CD4-positive, CD25-positive, alpha-beta regulatory T cell (primary cell): ENCODE results near the gene SOCS7. TPM values are rescaled to one million over a fixed set of nuclear protein-coding genes. Genes with fewer than 3 reads are reported as not detected.

Experiments
- ATAC-seq, 2 donors: fragments of 150-1000 bp; cut with Tn5 transposase; one replicate each; pipeline ENCODE4 v1.10.0; 2021; ENCODE audit warnings: low read depth in 2 of 2, moderate number of reproducible peaks in 2 of 2, moderate library complexity in 1 of 2
- DNase-seq, 3 donors: peaks; one replicate each; pipeline versions ENCODE4 v3.0.0 to v3.0.0-alpha.2; 2012 to 2022; ENCODE audit warnings: mixed read lengths in 1 of 3
- H3K27ac ChIP-seq: one replicate; pipeline ENCODE4 v1.7.0; 2013; ENCODE audit warnings: mild to moderate bottlenecking, low read length; ENCODE audit not compliant: insufficient read depth, poor library complexity, severe bottlenecking
- H3K27me3 ChIP-seq: one replicate; pipeline ENCODE4 v1.7.0; 2013; ENCODE audit warnings: low read length; ENCODE audit not compliant: control insufficient read depth, insufficient read depth
- H3K36me3 ChIP-seq: one replicate; pipeline ENCODE4 v1.7.0; 2013; ENCODE audit warnings: mild to moderate bottlenecking, low read length, moderate library complexity; ENCODE audit not compliant: control insufficient read depth, insufficient read depth
- H3K4me1 ChIP-seq: 2 replicates; pipeline ENCODE4 v1.7.0; 2013; ENCODE audit warnings: mild to moderate bottlenecking, low read length; ENCODE audit not compliant: insufficient read depth, control insufficient read depth, poor library complexity, severe bottlenecking
- H3K4me3 ChIP-seq: one replicate; pipeline ENCODE4 v1.7.0; 2013; ENCODE audit warnings: low read depth, mild to moderate bottlenecking, low read length, moderate library complexity
- H3K9me3 ChIP-seq, 2 experiments: 1 replicate in 1 of 2; 2 replicates in 1 of 2; pipeline ENCODE4 v1.7.0; 2013; ENCODE audit warnings: low read length in 2 of 2, mild to moderate bottlenecking in 1 of 2, moderate library complexity in 1 of 2; ENCODE audit not compliant: control insufficient read depth in 2 of 2
- H3K27ac Mint-ChIP-seq, 3 donors: one replicate each; pipeline ENCODE4 v1.8.0; 2020 to 2022; ENCODE audit warnings: mild to moderate bottlenecking in 3 of 3, mixed read lengths in 3 of 3, moderate library complexity in 2 of 3
- H3K27me3 Mint-ChIP-seq: one replicate; pipeline ENCODE4 v1.8.0; 2022; ENCODE audit warnings: mild to moderate bottlenecking, mixed read lengths
- H3K36me3 Mint-ChIP-seq: one replicate; pipeline ENCODE4 v1.8.0; 2020; ENCODE audit warnings: mixed read lengths
- H3K4me1 Mint-ChIP-seq, 4 donors: one replicate each; pipeline ENCODE4 v1.8.0; 2020 to 2022; ENCODE audit warnings: mixed read lengths in 4 of 4, mild to moderate bottlenecking in 1 of 4
- H3K4me3 Mint-ChIP-seq, 4 donors: one replicate each; pipeline ENCODE4 v1.8.0; 2020 to 2022; ENCODE audit warnings: mild to moderate bottlenecking in 4 of 4, mixed read lengths in 4 of 4, moderate library complexity in 3 of 4
- H3K9me3 Mint-ChIP-seq, 7 donors: one replicate each; pipeline ENCODE4 v1.8.0; 2020 to 2022; ENCODE audit warnings: mixed read lengths in 7 of 7, mild to moderate bottlenecking in 3 of 7, moderate library complexity in 2 of 7
- polyA plus RNA-seq, 4 donors: library from polyadenylated mRNA; unstranded; fragments of 300-500 nt; fragmentation: Illumina TruSeq; gene quantifications; one replicate each; pipeline ENCODE4 v1.2.3, GENCODE V29; 2021
- total RNA-seq: library from RNA; stranded (reverse); gene quantifications from one replicate; pipeline ENCODE4 v1.2.3, GENCODE V29; 2022

Gene SOCS7
- total and polyA plus RNA-seq, 5 donors from 2014 or later: 0.32 to 14.4 (median 0.41) TPM

GRCh38 chr17:38358586-38359513, 7.2 kb downstream of the SOCS7 start:
- Mint-ChIP-seq H3K27ac (peak overlapping the region in 1 of 3 donors; percentile 27), H3K4me3 (peak overlapping the region in 1 of 4 donors; percentile 24), H3K27me3 (no peaks in the 10 kb centered on the region), H3K36me3 (peaks cover 10% of the 10 kb centered on the region), H3K9me3 (no peaks in the 10 kb centered on the region), H3K4me1 (peaks cover 17 to 39% (median 32%) of the 10 kb centered on the region in 4 donors)
- no peak overlapping the region for H3K4me3 ChIP-seq
- peaks cover 10% of the 10 kb centered on the region for H3K36me3 ChIP-seq
- H3K27me3 ChIP-seq: no peaks in the 10 kb centered on the region
- ATAC-seq (no peak), DNase-seq (no peak)
- peaks cover 9% of the 10 kb centered on the region for H3K4me1 ChIP-seq
- H3K9me3 ChIP-seq: no peaks in the 10 kb centered on the region
- no peak overlapping the region for H3K27ac ChIP-seq

GRCh38 chr17:38361694-38362465, 10.2 kb downstream of the SOCS7 start:
- DNase-seq: no peak
- no peaks in the 10 kb centered on the region for H3K9me3 Mint-ChIP-seq
- peak overlapping the region in 2 of 3 donors; percentile 14 to 17 for H3K27ac Mint-ChIP-seq
- H3K36me3 ChIP-seq: peaks cover 19% of the 10 kb centered on the region
- ATAC-seq: no peak
- no peaks in the 10 kb centered on the region for H3K9me3 ChIP-seq
- peaks cover 15% of the 10 kb centered on the region for H3K36me3 Mint-ChIP-seq
- H3K27me3 ChIP-seq: no peaks in the 10 kb centered on the region
- no peak overlapping the region for H3K4me3 ChIP-seq
- H3K27me3 Mint-ChIP-seq: no peaks in the 10 kb centered on the region
- no peaks in the 10 kb centered on the region for H3K4me1 ChIP-seq
- no peak overlapping the region for H3K27ac ChIP-seq
- no peak overlapping the region for H3K4me3 Mint-ChIP-seq
- H3K4me1 Mint-ChIP-seq: peaks cover 9 to 17% (median 13%) of the 10 kb centered on the region in 4 donors

GRCh38 chr17:38363016-38363415, 11.4 kb downstream of the SOCS7 start:
- DNase-seq: no peak
- no peak overlapping the region for H3K27ac Mint-ChIP-seq

GRCh38 chr17:38364741-38365140, 13.1 kb downstream of the SOCS7 start:
- H3K27ac Mint-ChIP-seq: no peak overlapping the region

More at GRCh38 chr17:38363016-38363415, 11.4 kb downstream of the SOCS7 start:
- Histone ChIP-seq H3K4me3 (no peak overlapping the region), H3K4me1 (no peaks in the 10 kb centered on the region), H3K36me3 (peaks cover 25% of the 10 kb centered on the region), H3K9me3 (no peaks in the 10 kb centered on the region), H3K27me3 (no peaks in the 10 kb centered on the region), H3K27ac (no peak overlapping the region)
- peaks cover 2 to 7% (median 5%) of the 10 kb centered on the region in 4 donors for H3K4me1 Mint-ChIP-seq
- peaks cover 20% of the 10 kb centered on the region for H3K36me3 Mint-ChIP-seq
- H3K9me3 Mint-ChIP-seq: no peaks in the 10 kb centered on the region
- ATAC-seq: no peak
- H3K4me3 Mint-ChIP-seq: no peak overlapping the region
- no peaks in the 10 kb centered on the region for H3K27me3 Mint-ChIP-seq

GRCh38 chr17:38369124-38369886, 17.7 kb downstream of the SOCS7 start:
- DNase-seq (no peak), ATAC-seq (no peak)
- no peak overlapping the region for H3K4me3 ChIP-seq
- H3K9me3 Mint-ChIP-seq: no peaks in the 10 kb centered on the region
- H3K4me1 ChIP-seq: no peaks in the 10 kb centered on the region
- H3K27ac ChIP-seq: no peak overlapping the region
- no peak overlapping the region for H3K4me3 Mint-ChIP-seq
- H3K4me1 Mint-ChIP-seq: peaks cover 0 to 4% (median 2%) of the 10 kb centered on the region in 4 donors
- no peaks in the 10 kb centered on the region for H3K9me3 ChIP-seq
- H3K27ac Mint-ChIP-seq: peak overlapping the region in 2 of 3 donors; percentile 27 to 38
- no peaks in the 10 kb centered on the region for H3K27me3 Mint-ChIP-seq
- peaks cover 26% of the 10 kb centered on the region for H3K36me3 ChIP-seq
- H3K27me3 ChIP-seq: no peaks in the 10 kb centered on the region
- H3K36me3 Mint-ChIP-seq: peaks cover 39% of the 10 kb centered on the region

More at GRCh38 chr17:38364741-38365140, 13.1 kb downstream of the SOCS7 start:
- ATAC-seq (no peak), DNase-seq (no peak)
- no peaks in the 10 kb centered on the region for H3K27me3 Mint-ChIP-seq
- no peaks in the 10 kb centered on the region for H3K9me3 Mint-ChIP-seq
- Histone ChIP-seq H3K9me3 (no peaks in the 10 kb centered on the region), H3K4me1 (no peaks in the 10 kb centered on the region), H3K27me3 (no peaks in the 10 kb centered on the region), H3K27ac (no peak overlapping the region), H3K36me3 (peaks cover 34% of the 10 kb centered on the region), H3K4me3 (no peak overlapping the region)
- no peak overlapping the region for H3K4me3 Mint-ChIP-seq
- peaks cover 30% of the 10 kb centered on the region for H3K36me3 Mint-ChIP-seq
- peaks cover 0 to 4% (median 0%) of the 10 kb centered on the region in 4 donors for H3K4me1 Mint-ChIP-seq

GRCh38 chr17:38379448-38379847, 27.8 kb downstream of the SOCS7 start:
- Mint-ChIP-seq H3K4me3 (no peak overlapping the region), H3K27ac (no peak overlapping the region), H3K36me3 (peaks cover 18% of the 10 kb centered on the region), H3K9me3 (no peaks in the 10 kb centered on the region), H3K27me3 (no peaks in the 10 kb centered on the region), H3K4me1 (no peaks in the 10 kb centered on the region)
- no peak overlapping the region for H3K27ac ChIP-seq
- no peak overlapping the region for H3K4me3 ChIP-seq
- peaks cover 16% of the 10 kb centered on the region for H3K36me3 ChIP-seq
- H3K9me3 ChIP-seq: no peaks in the 10 kb centered on the region
- no peak for DNase-seq
- no peaks in the 10 kb centered on the region for H3K4me1 ChIP-seq
- no peak for ATAC-seq
- no peaks in the 10 kb centered on the region for H3K27me3 ChIP-seq

GRCh38 chr17:38395090-38395489, 43.4 kb downstream of the SOCS7 start:
- ATAC-seq (no peak), DNase-seq (no peak)
- H3K27ac Mint-ChIP-seq: no peak overlapping the region
- no peak overlapping the region for H3K27ac ChIP-seq
- H3K9me3 Mint-ChIP-seq: no peaks in the 10 kb centered on the region
- no peak overlapping the region for H3K4me3 Mint-ChIP-seq
- peaks cover 35% of the 10 kb centered on the region for H3K36me3 Mint-ChIP-seq
- H3K27me3 Mint-ChIP-seq: no peaks in the 10 kb centered on the region
- peaks cover 33% of the 10 kb centered on the region for H3K36me3 ChIP-seq
- no peak overlapping the region for H3K4me3 ChIP-seq
- H3K9me3 ChIP-seq: no peaks in the 10 kb centered on the region
- H3K4me1 ChIP-seq: no peaks in the 10 kb centered on the region
- no peaks in the 10 kb centered on the region for H3K27me3 ChIP-seq
- H3K4me1 Mint-ChIP-seq: peaks cover 0 to 2% (median 0%) of the 10 kb centered on the region in 4 donors
